CD4-positive, alpha-beta T cell treated with Interleukin-17A for 4 hours (primary cell): ENCODE measurements around the gene SUPT20H.
"Not testable (repeated sequence)": the region's sequence is repeated elsewhere in the genome, so short reads cannot be mapped to it uniquely, and the experiment has no call there.

Experiments
- DNase-seq: peaks from one replicate; pipeline ENCODE4 v3.0.0-alpha.2; 2020; ENCODE audit warnings: mixed read lengths

Gene SUPT20H

DNA sequence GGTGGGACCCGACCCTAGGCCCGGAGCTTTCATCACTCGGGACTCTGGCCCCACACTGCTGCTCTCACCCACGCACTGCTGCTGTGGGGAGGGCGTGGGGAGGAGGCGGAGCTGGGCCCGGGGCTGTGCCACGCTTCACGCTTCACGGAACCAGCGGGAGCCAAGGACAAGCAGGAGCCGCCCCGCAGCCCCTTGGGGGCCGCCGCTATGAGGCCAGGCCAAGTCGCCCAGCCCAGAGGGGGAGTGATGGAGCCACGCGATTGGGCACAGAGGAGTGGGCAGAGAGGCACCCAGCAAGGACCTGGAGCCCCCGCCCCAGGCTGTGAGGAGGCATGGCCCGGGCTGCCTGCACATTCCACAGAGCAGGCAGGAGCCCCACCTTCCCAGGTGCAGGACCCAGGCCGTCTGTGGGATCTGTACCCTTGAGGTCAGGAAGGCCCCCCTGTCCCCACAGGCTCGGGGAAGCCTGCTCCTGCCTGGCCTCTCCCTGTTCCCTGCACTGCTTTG is 10.2 kb upstream of the SUPT20H start:
- no peak for DNase-seq

DNA sequence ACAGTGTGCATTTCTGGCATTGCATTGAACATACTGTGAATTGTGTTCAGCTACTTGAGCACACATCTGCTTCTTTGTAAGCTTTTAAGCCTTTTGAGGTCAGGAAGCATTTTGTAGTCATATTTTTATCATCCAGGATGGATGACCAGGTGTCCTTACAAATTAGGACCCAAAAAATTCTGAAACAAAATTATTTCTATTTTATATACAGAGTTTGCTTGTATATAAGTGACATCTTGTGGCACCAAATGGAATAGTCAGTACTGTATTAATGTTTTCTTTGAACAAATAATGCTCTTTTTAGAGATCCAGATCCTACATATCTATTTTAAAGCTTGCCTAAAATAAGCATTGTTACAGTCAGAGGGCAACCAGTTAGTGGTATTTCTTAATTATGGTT is 9.5 kb upstream of the SUPT20H start:
- no peak for DNase-seq

DNA sequence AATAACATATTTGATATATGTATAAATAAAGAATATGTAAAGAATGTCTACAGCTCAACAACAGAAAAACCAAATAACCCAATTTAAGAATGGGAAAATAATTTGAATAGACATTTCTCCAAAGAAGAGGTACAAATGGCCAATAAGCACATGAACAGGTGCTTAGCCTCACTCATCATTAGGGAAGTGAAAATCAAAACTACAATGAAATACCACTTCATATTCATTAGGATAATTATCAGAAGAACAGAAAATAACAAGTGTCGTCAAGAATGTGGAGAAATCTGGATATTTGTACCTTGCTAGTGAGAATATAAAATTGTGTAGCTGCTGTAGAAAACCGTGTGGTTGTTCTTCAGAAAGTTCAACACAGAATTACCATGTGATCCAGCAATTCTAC is 8.4 kb upstream of the SUPT20H start:
- DNase-seq, result no peak

DNA sequence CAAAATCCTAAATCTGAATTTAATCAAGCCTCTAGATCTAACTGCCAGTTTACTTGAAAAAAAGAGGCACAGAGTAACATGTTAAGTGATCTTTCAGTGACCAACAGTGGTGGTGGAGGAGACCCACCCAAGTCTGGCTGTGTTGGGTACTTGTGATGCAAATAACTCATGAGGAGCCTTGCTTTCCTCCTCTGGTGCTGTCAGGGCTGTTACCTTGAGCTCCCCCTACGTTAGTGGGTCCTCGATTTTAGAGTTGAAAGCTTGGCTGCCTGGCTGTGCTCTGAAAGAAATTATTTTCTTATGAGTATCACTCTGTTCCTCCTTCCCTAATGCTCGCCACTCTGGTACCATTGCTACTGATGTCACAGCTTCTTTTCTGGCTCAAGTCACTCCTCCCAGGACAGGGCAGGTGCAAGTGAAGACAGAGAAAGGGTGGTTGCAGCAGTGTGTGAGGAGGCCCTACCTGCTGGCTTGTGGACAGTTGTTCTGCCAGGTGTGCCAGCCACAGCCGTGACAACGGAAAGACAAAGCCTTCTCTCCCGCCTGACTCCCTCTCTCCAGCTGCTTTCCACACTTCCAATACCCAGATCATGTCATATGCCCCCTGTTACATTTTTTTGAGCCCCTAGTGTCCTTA is 6.5 kb upstream of the SUPT20H start:
- DNase-seq, result no peak

DNA sequence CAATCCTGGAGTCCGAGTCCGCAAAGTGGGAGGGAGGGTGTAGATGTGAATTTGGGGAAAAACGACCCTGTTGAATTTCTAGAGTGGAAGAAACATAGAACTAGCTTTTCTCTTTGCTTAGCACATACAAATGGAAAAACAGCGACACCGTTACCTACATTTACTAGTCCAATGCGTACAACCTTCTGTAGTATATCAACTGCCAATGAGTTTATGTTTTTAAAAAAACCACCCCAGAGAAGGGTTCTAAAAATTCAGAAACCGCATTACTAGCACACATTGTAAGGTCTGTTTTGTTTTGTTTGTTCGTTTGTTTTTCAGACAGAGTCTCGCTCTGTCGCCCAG is 332 bp upstream of the SUPT20H start:
- no peak for DNase-seq

DNA sequence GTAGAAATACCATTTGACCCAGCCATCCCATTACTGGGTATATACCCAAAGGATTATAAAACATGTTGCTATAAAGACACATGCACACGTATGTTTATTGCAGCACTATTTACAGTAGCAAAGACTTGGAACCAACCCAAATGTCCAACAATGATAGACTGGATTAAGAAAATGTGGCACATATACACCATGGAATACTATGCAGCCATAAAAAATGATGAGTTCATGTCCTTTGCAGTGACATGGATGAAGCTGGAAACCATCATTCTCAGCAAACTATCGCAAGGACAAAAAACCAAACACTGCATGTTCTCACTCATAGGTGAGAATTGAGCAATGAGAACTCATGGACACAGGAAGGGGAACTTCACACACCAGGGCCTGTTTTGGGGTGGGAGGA is 3.3 kb downstream of the SUPT20H start:
- DNase-seq, result not testable (repeated sequence)

DNA sequence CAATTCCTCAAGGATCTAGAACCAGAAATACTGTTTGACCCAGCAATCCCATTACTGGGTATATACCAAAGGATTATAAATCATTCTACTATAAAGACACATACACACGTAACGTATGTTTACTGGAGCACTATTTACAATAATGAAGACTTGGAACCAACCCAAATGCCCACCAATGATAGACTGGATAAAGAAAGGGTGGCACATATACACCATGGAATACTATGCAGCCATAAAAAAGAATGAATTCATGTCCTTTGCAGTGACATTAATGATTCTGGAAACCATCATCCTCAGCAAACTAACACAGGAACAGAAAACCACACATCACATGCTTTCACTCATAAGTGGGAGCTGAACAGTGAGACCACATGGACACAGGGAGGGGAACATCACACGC is 6.4 kb downstream of the SUPT20H start:
- DNase-seq, result not testable (repeated sequence)

DNA sequence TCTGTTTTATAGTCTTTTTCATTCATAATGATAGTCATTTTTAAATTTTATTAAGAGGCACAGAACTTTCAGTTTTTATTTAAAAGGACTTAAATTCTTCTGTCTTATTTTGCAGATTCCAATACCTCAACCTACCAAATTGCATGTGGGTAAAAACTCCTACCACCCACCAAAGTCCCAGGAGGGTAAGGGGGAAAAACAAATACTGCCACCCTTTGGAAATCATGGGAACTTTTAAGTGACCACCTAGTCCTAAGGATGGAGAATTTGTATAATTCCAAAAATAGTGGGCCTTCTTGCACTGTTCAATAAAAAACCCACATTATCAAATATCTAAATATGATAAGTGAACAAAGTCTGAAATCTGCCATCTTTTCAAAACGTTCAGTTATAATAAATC is 9.7 kb downstream of the SUPT20H start:
- no peak for DNase-seq

DNA sequence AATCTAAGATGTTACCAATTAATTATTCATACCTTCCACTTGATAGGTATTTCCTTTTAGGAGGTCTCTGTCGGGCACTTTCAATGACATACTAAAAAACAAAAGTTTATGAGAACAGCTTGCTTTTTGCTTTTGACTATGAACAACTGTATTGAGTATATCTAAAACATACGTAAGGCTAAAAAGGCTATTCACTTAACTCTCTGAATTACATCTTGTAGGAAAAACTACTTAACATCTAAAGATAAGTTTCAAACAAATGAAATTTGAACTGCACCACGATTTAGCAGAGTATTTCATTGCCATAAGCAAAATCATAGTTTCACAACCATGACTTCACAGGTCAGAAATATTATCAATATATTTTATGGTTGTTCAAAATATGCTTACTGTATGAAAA is 11.6 kb downstream of the SUPT20H start:
- DNase-seq, result no peak

DNA sequence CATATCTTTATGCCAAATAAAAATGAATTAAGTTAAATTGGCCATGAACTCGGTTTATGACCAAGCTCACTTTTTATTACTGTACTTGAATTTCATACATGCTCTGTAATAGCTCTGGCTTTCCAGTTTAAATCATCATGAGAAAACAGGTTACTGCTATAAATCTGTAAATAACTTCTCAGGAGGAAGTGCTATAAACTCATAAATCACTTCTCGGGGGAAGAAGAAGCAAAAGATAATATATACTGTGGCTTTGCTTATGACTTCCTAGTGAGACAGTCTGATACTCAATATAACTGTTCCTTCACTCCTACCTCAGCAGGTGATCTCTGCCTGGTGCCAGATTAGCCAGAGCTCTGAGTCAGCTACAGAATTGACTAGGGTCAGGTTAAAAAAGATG is 12.5 kb downstream of the SUPT20H start:
- no peak for DNase-seq

DNA sequence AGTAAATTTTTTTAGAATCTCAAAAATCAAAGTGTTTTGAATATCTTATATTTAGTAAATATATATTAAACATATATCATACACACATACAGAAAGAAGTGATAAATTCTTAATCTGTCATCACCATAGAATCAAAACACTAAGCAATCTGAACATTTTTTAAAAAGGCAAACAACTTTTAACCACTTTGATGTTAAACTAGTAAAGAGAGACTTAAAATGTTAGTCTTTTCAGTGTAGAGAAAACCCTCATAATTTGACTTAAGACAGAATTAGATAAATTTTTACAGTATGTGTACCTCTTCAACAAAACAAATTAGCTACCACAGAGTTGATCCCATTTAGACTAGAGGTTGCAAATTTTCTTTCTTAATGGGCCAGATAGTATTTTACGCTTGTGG is 13.4 kb downstream of the SUPT20H start:
- no peak for DNase-seq

DNA sequence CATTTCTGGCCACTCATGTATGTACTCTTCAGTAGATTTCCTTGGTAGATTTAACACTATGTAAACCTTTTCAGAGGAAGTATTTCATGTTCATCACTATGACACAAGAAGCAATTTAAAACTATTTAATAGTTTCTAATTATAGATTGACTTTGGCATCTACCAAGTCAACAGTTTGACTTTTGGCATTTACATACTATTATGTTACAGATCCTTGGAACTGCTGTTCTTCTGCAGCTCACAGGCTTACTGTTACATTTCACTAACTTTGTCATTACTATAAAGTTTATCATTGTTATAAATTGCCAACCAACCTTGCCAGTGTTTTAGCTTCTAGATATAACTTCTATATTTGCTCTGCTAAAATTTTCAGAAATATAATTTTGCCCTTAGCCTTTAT is 18.7 kb downstream of the SUPT20H start:
- DNase-seq, result no peak

DNA sequence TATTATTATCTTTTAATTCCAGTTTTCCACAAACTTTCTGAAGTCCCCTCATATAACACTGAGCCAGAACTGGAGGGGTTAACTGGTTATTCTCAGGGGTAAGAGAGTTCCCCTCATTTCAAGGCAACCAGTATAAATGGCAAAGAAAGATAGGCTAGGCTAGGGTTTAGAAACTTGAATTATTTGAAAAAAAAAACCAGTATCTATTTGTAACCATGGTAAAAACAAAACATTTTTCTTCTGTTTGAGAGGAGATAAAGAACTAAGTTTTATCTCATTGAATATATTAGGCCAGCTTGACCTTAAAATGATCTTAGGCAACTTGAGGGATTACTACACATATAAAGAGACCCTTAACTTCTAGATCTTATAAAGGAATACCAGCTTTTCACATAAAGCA is 19.6 kb downstream of the SUPT20H start:
- no peak for DNase-seq

DNA sequence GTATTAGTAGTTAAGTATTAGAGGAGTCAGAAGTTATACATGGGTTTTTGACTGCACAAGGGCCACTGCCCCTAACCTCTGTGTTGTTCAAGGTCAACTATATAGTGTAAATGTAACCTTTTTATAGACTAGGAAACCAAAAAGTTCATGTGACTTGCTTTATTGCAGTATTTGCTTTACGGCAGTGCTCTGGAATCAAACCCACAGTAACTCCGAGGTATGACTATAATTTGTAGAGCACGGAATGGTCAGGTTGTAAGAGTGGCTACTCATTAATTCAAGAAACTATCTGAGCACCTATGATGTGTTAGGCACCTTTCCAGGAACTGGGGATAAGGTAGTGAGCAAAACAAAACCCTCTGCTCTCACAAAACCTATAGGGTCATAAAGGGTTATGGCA is 22.2 kb downstream of the SUPT20H start:
- no peak for DNase-seq

DNA sequence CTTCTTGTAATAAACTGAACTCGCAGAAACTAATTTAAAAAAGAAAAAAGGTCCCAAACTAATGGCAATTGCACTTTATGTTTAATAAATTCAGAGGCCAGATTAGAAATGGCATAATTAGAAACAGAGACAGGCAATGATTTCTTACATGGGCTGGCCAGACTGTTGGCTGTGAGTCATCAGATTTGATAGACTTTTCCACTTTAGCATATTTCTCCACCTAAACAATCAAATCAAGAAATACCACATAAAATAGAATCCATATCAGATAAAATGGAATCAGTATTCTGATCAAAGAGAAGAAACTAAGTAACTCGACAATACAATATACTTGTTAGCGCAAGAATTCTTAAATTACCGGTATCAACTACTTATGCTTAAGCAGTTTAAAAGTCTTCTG is 29.9 kb downstream of the SUPT20H start:
- DNase-seq, result no peak

DNA sequence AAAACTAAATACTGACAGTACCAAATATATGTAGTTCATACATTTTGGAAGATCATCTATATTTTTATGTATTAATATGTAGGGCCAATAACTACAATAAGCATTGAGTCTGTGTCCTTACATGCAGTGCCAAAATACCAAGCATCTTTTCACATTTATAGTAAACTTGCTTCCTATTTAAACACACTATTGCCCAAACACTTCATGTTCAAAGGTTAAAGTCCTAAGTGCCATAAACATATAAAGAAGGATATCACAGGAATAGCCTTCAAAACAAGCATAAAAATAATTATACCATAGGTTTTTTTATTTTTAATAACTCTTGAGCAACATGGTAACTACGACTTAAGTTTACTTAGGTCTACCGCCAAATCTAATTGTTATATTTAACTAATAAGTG is 31.8 kb downstream of the SUPT20H start:
- no peak for DNase-seq

DNA sequence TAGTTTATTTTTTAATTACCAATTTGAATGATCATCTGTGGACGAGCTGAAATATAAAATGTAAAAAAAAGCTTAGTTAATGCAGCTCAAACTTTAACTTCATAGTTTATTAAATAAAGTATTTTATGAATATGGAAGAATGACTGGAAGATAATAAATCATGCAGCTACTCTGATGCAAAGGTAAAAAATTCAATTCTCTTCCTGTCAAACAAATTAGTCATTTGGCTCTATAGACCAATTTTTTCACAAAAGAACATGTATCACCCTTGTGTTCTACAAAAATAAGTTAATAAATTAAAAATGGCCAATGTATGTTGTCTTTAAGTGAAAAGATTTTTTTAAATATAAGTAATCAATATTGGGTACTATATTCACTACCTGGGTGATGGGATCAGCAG is 32.7 kb downstream of the SUPT20H start:
- DNase-seq, result no peak

DNA sequence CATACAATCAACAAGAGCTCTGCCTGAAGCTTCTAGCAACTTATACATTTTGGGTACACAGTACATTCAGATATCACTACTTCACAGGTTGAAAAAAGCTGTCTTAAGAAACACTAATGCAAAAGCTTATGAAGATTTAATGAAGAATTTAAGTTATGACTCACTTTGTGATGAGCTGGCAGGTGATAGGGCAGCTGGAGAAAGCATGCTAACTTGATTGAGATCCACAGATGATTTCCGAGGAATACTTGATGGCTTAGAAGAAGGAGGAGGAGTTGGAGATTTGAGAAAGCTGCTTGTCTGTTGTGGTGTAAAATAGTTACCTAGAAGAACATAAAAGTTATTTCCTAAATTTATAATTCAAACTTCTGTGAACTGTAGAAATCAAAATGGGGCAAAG is 35.6 kb downstream of the SUPT20H start:
- DNase-seq, result no peak

DNA sequence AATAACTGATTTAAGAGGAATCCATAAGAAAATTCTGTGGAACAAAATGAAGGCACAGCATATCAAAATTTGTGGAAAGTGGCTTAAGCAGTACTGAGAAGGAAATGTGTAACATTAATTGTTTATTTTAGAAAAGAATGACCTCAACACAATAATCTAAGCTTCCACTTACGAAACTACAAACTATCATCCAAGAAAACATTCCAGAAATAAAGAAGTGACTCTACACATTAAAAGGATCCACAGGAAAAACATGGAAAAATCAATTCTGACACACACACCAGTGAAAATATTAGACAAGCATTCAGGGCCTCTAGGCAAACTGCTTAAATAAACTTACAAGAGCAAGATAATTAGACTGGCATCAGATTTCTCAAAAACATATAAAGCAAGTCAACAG is 44.9 kb downstream of the SUPT20H start:
- no peak for DNase-seq

DNA sequence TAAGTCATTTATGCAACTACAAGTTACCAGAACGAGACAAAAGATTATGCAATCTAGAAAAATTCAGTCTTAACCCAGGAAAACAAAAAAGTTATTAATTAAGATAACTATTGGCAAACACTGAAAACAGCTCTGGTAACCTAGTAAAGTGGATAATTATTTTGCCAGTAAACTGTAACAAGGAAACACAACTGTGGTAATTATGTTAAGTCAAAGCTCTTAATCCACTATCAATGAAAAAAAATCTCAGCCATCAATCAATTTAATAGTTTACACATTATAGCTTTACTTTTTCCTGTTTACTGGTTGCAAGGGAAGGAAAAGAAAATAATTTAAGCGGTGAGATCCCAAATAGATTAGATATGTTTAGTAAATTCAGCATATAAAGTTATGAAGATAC is 47.7 kb downstream of the SUPT20H start:
- DNase-seq, result no peak

DNA sequence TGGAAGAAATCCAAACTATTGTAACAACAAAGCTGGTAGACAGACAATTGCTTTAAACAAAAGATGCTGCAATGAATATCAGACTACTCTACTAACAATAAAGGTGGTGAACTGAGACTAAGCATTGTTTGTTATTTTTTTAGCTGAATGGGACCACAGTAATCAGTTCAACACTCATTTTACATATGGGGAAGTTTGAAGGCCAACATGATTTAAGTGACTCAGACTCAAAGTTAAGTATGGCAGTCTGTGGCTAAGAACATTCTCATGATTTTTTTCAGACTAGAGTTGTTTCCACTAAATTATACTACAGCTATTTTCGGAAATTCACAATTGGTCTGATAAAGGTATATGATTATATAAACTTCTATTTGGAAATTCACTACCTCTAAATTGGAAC is 48.5 kb downstream of the SUPT20H start:
- no peak for DNase-seq

DNA sequence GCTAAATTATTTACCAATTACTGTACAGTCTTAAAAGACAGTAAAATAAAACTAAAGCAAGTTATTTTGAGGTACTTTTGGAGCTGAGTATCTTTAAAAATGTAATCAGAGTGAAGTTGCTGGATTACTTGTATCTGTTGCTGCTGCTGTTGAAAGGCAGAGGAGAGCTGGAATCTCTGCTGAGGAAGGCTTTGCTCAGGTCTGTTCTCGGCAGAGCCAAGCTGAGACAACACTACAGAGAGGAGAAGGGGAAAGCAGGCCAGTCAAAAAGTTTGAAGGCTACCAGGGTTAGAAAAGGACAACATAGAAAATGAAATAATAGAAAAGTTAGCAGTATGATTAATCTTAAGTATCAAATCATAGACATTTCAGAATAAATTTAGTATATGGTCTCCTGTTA is 49.1 kb downstream of the SUPT20H start:
- DNase-seq, result no peak

DNA sequence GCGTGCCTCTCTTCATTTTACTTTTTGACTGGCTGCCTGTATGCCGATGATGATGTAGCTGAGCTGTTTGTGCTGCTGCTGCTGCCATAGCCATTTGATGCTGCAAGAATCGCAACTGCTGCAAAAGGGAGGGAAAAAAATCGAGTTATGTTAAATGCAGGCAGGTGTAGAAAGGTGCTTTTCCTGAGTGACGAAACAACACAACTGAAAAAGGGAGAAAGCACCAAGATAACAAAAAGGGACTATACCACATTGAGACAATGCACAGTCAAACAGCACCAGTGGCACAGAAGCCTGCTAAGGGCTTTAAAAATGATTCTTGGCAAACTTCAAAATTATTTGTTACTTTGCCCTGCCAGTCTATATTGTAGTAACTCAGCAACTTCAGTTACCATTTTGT is 49.8 kb downstream of the SUPT20H start:
- no peak for DNase-seq

DNA sequence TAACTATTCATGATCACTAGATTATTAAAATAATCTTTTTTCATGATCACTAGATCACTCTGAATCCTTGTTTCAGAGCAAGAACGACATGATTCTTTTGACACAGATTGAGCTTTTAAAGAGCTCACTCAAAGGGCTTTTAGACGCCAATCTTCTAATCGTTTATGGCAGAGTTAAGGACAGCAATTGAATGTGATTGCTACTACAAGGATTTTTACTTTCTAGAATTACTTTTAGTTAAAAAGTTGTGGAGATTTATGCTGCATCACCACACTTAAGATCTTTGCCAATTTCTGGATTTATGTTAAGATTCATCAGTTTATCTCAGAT is 57.6 kb downstream of the SUPT20H start:
- DNase-seq, result no peak

DNA sequence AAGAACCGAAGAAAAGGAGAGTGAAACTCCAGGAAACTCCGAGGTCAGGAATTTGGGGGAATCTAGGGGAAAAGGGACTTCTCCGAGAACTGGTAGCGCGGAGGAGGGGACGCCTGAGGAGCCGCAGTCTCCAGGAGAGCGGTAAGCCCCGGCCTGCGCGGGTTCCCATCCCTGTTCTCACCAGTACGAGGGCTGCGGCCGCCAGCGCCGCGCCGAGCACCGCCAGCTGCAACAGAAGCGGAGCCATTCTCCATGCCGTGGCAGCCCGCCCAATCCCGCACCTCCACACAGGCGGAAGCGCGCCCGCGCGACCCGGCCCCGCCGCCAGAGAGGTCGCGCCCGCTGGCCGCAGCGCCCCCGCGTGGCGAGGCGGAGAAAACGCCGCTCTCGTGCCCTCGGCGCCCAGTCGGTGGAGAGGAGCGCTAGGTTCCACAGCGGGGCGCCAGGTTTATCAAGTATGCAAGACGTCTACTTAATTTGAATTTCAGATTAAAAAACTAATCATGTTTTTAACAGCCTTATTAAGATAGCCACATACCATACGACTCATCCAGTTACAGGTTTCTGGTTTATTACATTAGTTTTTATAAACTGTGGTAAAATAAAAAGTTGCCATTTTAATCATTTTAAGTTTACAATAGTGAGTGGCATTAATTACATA is 60.3 kb downstream of the SUPT20H start, which contains the start of gene ALG5:
TSS of gene ALG5 (minus strand) at position 287 of the 661 bp plus-strand sequence. CDS start at position 247, 40 bp downstream.
- peak; percentile 93 for DNase-seq
